WTC11 (cell line): Measurements from ENCODE around the gene C3orf62. TPM values are rescaled to one million over a fixed set of nuclear protein-coding genes. Genes with fewer than 3 reads are reported as not detected.

Experiments used
- ATAC-seq: fragments of 200-7000 bp; cut with Tn5 transposase; 2 replicates; pipeline ENCODE4 v1.10.0; 2021; ENCODE audit warnings: mild to moderate bottlenecking, moderate library complexity
- Bru-seq: library from RNA; stranded (reverse); fragments of 400-500 nt; gene quantifications from one replicate; lab custom pipeline; 2021; lab: Mats Ljungman, UMichigan
- CTCF ChIA-PET: fragments of 300-600 bp; sonication (Branson Sonifier 250); formaldehyde crosslinking; loops from one replicate; lab custom pipeline; 2021; ENCODE audit warnings: antibody characterized with exemption; lab: Charles Lee
- POLR2A ChIA-PET: fragments of 350-600 bp; sonication (Branson Sonifier 250); formaldehyde crosslinking; loops from one replicate; lab custom pipeline; 2021; ENCODE audit warnings: antibody characterized with exemption; lab: Charles Lee
- DNase-seq: peaks from one replicate; pipeline ENCODE4 v3.0.0; 2021; ENCODE audit warnings: low spot score
- H3K27ac Mint-ChIP-seq: 2 replicates; pipeline ENCODE4 v1.8.0; 2021; ENCODE audit warnings: mixed read lengths
- H3K27me3 Mint-ChIP-seq: 2 replicates; pipeline ENCODE4 v1.8.0; 2021; ENCODE audit warnings: low read depth, mild to moderate bottlenecking, moderate library complexity, mixed read lengths
- H3K36me3 Mint-ChIP-seq: 2 replicates; pipeline ENCODE4 v1.8.0; 2021; ENCODE audit warnings: mixed read lengths
- H3K4me1 Mint-ChIP-seq: 2 replicates; pipeline ENCODE4 v1.8.0; 2022; ENCODE audit warnings: mixed read lengths
- H3K4me3 Mint-ChIP-seq: 2 replicates; pipeline ENCODE4 v1.8.0; 2021; ENCODE audit warnings: mild to moderate bottlenecking, moderate library complexity, mixed read lengths
- H3K9me3 Mint-ChIP-seq: 2 replicates; pipeline ENCODE4 v1.8.0; 2021; ENCODE audit warnings: mixed read lengths
- ESRRA ChIP-seq: sonication (generic); formaldehyde crosslinking; IDR thresholded peaks from 2 replicates; pipeline ENCODE4 v1.8.1; 2022; ENCODE audit warnings: mild to moderate bottlenecking, missing genetic modification reagents, borderline replicate concordance
- ETV6 ChIP-seq: sonication (generic); formaldehyde crosslinking; IDR thresholded peaks from 2 replicates; pipeline ENCODE4 v1.8.1; 2022; ENCODE audit warnings: mild to moderate bottlenecking, missing genetic modification reagents
- FOXK1 ChIP-seq: sonication (generic); formaldehyde crosslinking; IDR thresholded peaks from 2 replicates; pipeline ENCODE4 v1.8.0; 2022; ENCODE audit warnings: mild to moderate bottlenecking, moderate library complexity, missing genetic modification reagents
- KAT7 ChIP-seq: sonication (generic); formaldehyde crosslinking; IDR thresholded peaks from 2 replicates; pipeline ENCODE4 v1.8.1; 2023; ENCODE audit warnings: missing genetic modification reagents, mild to moderate bottlenecking, borderline replicate concordance
- MYBL2 ChIP-seq: sonication (generic); formaldehyde crosslinking; IDR thresholded peaks from 2 replicates; pipeline ENCODE4 v1.8.1; 2023; ENCODE audit warnings: mild to moderate bottlenecking, moderate library complexity, missing genetic modification reagents
- OVOL2 ChIP-seq: fragments of 250-450 bp; sonication (Bioruptor Pico); IDR thresholded peaks from 2 replicates; pipeline ENCODE4 v1.9.0; 2021; ENCODE audit warnings: mild to moderate bottlenecking, borderline replicate concordance
- RORB ChIP-seq: fragments of 250-450 bp; sonication (Bioruptor Pico); IDR thresholded peaks from 2 replicates; pipeline ENCODE4 v1.9.0; 2021; ENCODE audit warnings: mild to moderate bottlenecking
- SMAD3 ChIP-seq: sonication (generic); formaldehyde crosslinking; IDR thresholded peaks from 2 replicates; pipeline ENCODE4 v1.8.0; 2022; ENCODE audit warnings: missing genetic modification reagents, mild to moderate bottlenecking, borderline replicate concordance
- SP1 ChIP-seq: sonication (generic); formaldehyde crosslinking; conservative IDR thresholded peaks from 2 replicates; pipeline ENCODE4 v1.8.1; 2022; ENCODE audit warnings: missing genetic modification reagents
- TEAD4 ChIP-seq: sonication (generic); formaldehyde crosslinking; IDR thresholded peaks from 2 replicates; pipeline ENCODE4 v1.8.0; 2022; ENCODE audit warnings: mild to moderate bottlenecking, missing genetic modification reagents
- TP53 ChIP-seq: sonication (generic); formaldehyde crosslinking; IDR thresholded peaks from 2 replicates; pipeline ENCODE4 v1.8.1; 2023; ENCODE audit warnings: mild to moderate bottlenecking, missing genetic modification reagents
- ZBTB21 ChIP-seq: sonication (generic); formaldehyde crosslinking; IDR thresholded peaks from 2 replicates; pipeline ENCODE4 v1.8.1; 2023; ENCODE audit warnings: mild to moderate bottlenecking, missing genetic modification reagents, borderline replicate concordance
- ZNF232 ChIP-seq: sonication (generic); formaldehyde crosslinking; IDR thresholded peaks from 2 replicates; pipeline ENCODE4 v1.8.0; 2022; ENCODE audit warnings: mild to moderate bottlenecking, missing genetic modification reagents
- ZNF416 ChIP-seq: fragments of 250-450 bp; sonication (Bioruptor Pico); IDR thresholded peaks from 2 replicates; pipeline ENCODE4 v1.9.0; 2021; ENCODE audit warnings: mild to moderate bottlenecking, inconsistent platforms
- long read RNA-seq, 3 experiments: library from RNA in 1 of 3; library from capped mRNA in 1 of 3; library from polyadenylated mRNA in 1 of 3; unstranded in 2 of 3; stranded (forward) in 1 of 3; transcript quantifications; one replicate each; pipeline ENCODE4 v2.0.0, GENCODE V29; 2021
- total RNA-seq: library from RNA; stranded (reverse); gene quantifications from 3 replicates; pipeline ENCODE4 v1.2.3, GENCODE V29; 2021
- TF ChIP-seq, protein P1 (sequence below): sonication (generic); formaldehyde crosslinking; IDR thresholded peaks from 2 replicates; pipeline ENCODE4 v1.8.1; 2022; ENCODE audit warnings: mild to moderate bottlenecking, moderate library complexity, missing genetic modification reagents
- TF ChIP-seq, protein P2 (sequence below): sonication (generic); formaldehyde crosslinking; IDR thresholded peaks from 2 replicates; pipeline ENCODE4 v1.8.0; 2022; ENCODE audit warnings: mild to moderate bottlenecking, missing genetic modification reagents
- TF ChIP-seq, protein P3 (sequence below): sonication (generic); formaldehyde crosslinking; IDR thresholded peaks from 2 replicates; pipeline ENCODE4 v1.8.1; 2023; ENCODE audit warnings: mild to moderate bottlenecking, missing genetic modification reagents, moderate library complexity
- TF ChIP-seq, protein P4 (sequence below): sonication (generic); formaldehyde crosslinking; IDR thresholded peaks from 2 replicates; pipeline ENCODE4 v1.8.1; 2022; ENCODE audit warnings: low read depth, mild to moderate bottlenecking, moderate library complexity, missing genetic modification reagents, borderline replicate concordance
- TF ChIP-seq, protein P5 (sequence below): sonication (generic); formaldehyde crosslinking; IDR thresholded peaks from 2 replicates; pipeline ENCODE4 v1.8.0; 2022; ENCODE audit warnings: missing genetic modification reagents
- TF ChIP-seq, protein P6 (sequence below): sonication (generic); formaldehyde crosslinking; IDR thresholded peaks from 2 replicates; pipeline ENCODE4 v1.8.1; 2023; ENCODE audit warnings: mild to moderate bottlenecking, missing genetic modification reagents, borderline replicate concordance

Gene C3orf62
- 2.1 to 2.5 TPM (median 2.4 TPM) in 3 replicates for total RNA-seq
- percentile 51 among the genes with signal in this experiment for Bru-seq, nascent RNA
- long read RNA-seq, experiment 1, full-length matches to known transcripts = 7 of 8 reads
- long read RNA-seq, experiment 1, partial matches to known transcripts = 0 of 8 reads
- long read RNA-seq, experiment 1, other reads (novel, unspliced or antisense) = 1 of 8 reads
- long read RNA-seq, experiment 2, full-length matches to known transcripts = 1 of 6 reads
- long read RNA-seq, experiment 2, partial matches to known transcripts = 0 of 6 reads
- long read RNA-seq, experiment 2, other reads (novel, unspliced or antisense) = 5 of 6 reads
- long read RNA-seq, experiment 3, partial matches to known transcripts = 0 of 2 reads
- long read RNA-seq, experiment 3, other reads (novel, unspliced or antisense) = 2 of 2 reads

DNA sequence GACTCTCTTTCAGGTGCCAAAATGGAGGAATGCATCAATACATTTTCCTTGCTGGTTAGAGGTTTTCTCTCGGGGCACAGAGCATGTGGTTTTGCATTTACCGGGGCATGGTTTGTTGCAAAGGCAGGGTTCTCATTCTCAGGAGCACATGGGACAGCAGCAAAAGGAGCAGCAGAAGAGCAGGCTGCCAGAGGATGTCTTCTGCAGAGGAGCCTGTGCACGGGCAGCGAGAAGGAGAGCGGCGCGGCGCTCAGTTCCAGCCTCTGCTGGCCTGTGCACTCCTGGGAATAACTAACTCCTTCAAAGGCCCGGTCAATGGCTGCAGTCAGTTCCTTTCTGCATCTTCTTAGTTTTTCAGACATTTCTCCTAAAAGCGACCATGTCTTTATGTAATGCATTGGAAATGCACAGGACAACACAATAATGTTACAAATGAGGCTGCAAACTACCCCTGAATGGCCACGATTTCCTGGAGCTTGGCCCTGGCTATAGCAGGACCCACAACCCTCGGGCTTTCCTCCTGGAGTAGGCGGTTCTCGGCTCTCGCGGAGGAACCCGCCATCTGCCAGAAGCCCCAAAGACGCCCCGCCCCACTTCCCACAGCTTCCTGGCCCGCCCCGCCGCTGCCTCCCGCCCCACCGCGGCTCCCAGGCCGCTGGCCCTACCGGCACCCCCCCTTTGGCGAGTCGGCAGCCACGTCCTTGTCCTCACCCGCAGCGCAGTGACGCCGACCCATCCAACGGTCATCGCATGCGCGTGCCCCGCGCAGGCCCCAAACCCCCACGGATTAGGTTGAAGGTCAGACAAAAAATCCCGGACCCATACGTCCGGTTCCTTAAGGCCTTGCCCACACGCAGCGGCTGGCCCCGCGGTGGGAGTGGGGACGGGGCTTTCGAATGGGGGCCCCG is at the start of gene C3orf62:
C3orf62 (minus strand) TSS at position 758 of the 908 bp plus-strand sequence; CDS start at position 398, 360 bp downstream.
- POLR2A ChIA-PET = no interaction called here
- Mint-ChIP-seq H3K27ac (peak within 1 kb of the TSS; percentile 91), H3K4me1 (peaks cover 12% of the 10 kb centered on the region), H3K4me3 (peak within 1 kb of the TSS; percentile 75), H3K27me3 (no peaks in the 10 kb centered on the region), H3K9me3 (no peaks in the 10 kb centered on the region), H3K36me3 (peaks cover 10% of the 10 kb centered on the region)
- ATAC-seq = peak; percentile 96
- CTCF ChIA-PET = interaction anchor here (0.7 to 1.2 kb wide), 5 partner anchors 63 to 263 kb away, joined by 3 to 7 read pairs (median 4); partner anchors contain the start of genes KLHDC8B and USP4
- TF ChIP-seq ZBTB21 (CRISPR knock-in tag) (peak; percentile 56; the same call in 1 of the 2 replicates), OVOL2 (no peak)
- TF ChIP-seq, protein P1, sequence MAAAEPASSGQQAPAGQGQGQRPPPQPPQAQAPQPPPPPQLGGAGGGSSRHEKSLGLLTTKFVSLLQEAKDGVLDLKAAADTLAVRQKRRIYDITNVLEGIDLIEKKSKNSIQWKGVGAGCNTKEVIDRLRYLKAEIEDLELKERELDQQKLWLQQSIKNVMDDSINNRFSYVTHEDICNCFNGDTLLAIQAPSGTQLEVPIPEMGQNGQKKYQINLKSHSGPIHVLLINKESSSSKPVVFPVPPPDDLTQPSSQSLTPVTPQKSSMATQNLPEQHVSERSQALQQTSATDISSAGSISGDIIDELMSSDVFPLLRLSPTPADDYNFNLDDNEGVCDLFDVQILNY = 0 out of 2 replicates have a peak, but pooled peaks have one; percentile 34
- TF ChIP-seq, protein P2, sequence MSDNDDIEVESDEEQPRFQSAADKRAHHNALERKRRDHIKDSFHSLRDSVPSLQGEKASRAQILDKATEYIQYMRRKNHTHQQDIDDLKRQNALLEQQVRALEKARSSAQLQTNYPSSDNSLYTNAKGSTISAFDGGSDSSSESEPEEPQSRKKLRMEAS (CRISPR knock-in tag) = peak; percentile 47; the same call in 1 of the 2 replicates
- DNase-seq = peak; percentile 89

DNA sequence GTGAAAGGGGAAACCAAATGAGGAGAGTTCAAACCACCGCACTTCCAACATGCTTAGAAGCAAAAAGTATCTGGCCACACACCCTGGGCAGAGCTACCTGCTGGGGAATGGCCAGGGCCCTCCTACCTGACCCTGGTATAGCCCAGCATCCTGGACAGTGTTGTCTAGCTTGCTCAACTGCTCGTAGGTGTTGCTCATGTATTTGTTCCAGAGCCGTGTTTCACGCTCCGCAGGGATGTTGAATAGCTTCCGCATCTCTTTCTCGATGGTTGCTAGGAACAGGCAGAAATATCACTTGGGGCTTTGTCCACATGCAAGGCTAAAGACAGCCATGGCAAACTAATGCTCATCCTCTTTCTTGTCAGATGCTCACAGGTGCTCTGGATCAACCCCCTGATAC is 47.7 kb upstream of the C3orf62 start:
- Mint-ChIP-seq H3K4me1 (no peaks in the 10 kb centered on the region), H3K36me3 (peaks cover 41% of the 10 kb centered on the region), H3K9me3 (no peaks in the 10 kb centered on the region), H3K27ac (no peak overlapping the region), H3K27me3 (no peaks in the 10 kb centered on the region), H3K4me3 (no peak overlapping the region)
- DNase-seq (no peak), ATAC-seq (no peak)
- CTCF ChIA-PET = interaction anchor here (0.6 to 0.7 kb wide), 2 partner anchors 32 to 129 kb away, joined by 3 read pairs; no protein-coding TSS in a partner anchor
- POLR2A ChIA-PET = no interaction called here
- TF ChIP-seq, protein P3, sequence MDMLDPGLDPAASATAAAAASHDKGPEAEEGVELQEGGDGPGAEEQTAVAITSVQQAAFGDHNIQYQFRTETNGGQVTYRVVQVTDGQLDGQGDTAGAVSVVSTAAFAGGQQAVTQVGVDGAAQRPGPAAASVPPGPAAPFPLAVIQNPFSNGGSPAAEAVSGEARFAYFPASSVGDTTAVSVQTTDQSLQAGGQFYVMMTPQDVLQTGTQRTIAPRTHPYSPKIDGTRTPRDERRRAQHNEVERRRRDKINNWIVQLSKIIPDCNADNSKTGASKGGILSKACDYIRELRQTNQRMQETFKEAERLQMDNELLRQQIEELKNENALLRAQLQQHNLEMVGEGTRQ = no peak
- TF ChIP-seq ZNF416 (CRISPR knock-in tag) (no peak), RORB (CRISPR knock-in tag) (no peak), SMAD3 (CRISPR knock-in tag) (no peak), ESRRA (CRISPR knock-in tag) (no peak), KAT7 (CRISPR knock-in tag) (no peak), TP53 (CRISPR knock-in tag) (no peak), TEAD4 (no peak), SP1 (no peak), ZNF232 (CRISPR knock-in tag) (no peak), MYBL2 (CRISPR knock-in tag) (no peak), ETV6 (CRISPR knock-in tag) (no peak), FOXK1 (CRISPR knock-in tag) (no peak)
- TF ChIP-seq, protein P4, sequence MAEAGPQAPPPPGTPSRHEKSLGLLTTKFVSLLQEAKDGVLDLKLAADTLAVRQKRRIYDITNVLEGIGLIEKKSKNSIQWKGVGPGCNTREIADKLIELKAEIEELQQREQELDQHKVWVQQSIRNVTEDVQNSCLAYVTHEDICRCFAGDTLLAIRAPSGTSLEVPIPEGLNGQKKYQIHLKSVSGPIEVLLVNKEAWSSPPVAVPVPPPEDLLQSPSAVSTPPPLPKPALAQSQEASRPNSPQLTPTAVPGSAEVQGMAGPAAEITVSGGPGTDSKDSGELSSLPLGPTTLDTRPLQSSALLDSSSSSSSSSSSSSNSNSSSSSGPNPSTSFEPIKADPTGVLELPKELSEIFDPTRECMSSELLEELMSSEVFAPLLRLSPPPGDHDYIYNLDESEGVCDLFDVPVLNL = no peak
- TF ChIP-seq, protein P5, sequence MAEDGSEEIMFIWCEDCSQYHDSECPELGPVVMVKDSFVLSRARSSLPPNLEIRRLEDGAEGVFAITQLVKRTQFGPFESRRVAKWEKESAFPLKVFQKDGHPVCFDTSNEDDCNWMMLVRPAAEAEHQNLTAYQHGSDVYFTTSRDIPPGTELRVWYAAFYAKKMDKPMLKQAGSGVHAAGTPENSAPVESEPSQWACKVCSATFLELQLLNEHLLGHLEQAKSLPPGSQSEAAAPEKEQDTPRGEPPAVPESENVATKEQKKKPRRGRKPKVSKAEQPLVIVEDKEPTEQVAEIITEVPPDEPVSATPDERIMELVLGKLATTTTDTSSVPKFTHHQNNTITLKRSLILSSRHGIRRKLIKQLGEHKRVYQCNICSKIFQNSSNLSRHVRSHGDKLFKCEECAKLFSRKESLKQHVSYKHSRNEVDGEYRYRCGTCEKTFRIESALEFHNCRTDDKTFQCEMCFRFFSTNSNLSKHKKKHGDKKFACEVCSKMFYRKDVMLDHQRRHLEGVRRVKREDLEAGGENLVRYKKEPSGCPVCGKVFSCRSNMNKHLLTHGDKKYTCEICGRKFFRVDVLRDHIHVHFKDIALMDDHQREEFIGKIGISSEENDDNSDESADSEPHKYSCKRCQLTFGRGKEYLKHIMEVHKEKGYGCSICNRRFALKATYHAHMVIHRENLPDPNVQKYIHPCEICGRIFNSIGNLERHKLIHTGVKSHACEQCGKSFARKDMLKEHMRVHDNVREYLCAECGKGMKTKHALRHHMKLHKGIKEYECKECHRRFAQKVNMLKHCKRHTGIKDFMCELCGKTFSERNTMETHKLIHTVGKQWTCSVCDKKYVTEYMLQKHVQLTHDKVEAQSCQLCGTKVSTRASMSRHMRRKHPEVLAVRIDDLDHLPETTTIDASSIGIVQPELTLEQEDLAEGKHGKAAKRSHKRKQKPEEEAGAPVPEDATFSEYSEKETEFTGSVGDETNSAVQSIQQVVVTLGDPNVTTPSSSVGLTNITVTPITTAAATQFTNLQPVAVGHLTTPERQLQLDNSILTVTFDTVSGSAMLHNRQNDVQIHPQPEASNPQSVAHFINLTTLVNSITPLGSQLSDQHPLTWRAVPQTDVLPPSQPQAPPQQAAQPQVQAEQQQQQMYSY (CRISPR knock-in tag) = no peak
- TF ChIP-seq, protein P6, sequence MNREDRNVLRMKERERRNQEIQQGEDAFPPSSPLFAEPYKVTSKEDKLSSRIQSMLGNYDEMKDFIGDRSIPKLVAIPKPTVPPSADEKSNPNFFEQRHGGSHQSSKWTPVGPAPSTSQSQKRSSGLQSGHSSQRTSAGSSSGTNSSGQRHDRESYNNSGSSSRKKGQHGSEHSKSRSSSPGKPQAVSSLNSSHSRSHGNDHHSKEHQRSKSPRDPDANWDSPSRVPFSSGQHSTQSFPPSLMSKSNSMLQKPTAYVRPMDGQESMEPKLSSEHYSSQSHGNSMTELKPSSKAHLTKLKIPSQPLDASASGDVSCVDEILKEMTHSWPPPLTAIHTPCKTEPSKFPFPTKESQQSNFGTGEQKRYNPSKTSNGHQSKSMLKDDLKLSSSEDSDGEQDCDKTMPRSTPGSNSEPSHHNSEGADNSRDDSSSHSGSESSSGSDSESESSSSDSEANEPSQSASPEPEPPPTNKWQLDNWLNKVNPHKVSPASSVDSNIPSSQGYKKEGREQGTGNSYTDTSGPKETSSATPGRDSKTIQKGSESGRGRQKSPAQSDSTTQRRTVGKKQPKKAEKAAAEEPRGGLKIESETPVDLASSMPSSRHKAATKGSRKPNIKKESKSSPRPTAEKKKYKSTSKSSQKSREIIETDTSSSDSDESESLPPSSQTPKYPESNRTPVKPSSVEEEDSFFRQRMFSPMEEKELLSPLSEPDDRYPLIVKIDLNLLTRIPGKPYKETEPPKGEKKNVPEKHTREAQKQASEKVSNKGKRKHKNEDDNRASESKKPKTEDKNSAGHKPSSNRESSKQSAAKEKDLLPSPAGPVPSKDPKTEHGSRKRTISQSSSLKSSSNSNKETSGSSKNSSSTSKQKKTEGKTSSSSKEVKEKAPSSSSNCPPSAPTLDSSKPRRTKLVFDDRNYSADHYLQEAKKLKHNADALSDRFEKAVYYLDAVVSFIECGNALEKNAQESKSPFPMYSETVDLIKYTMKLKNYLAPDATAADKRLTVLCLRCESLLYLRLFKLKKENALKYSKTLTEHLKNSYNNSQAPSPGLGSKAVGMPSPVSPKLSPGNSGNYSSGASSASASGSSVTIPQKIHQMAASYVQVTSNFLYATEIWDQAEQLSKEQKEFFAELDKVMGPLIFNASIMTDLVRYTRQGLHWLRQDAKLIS = no peak
- TF ChIP-seq, protein P2 (CRISPR knock-in tag) = no peak
